HEK293T (cell line): ENCODE measurements around the gene ELF1.

ENCODE experiments used
- FOXA1 ChIP-seq: fragments of 450-650 bp; IDR thresholded peaks from 2 replicates; pipeline ENCODE4 v1.6.1; 2016; ENCODE audit warnings: mild to moderate bottlenecking
- FOXM1 ChIP-seq: fragments of 450-650 bp; IDR thresholded peaks from 2 replicates; pipeline ENCODE4 v1.6.1; 2017; ENCODE audit warnings: mild to moderate bottlenecking, borderline replicate concordance
- SUZ12 ChIP-seq: fragments of 450-650 bp; IDR thresholded peaks from 2 replicates; pipeline ENCODE4 v1.6.1; 2016; ENCODE audit warnings: mild to moderate bottlenecking

GRCh38 chr13:40958655-40959054, 60.5 kb downstream of the ELF1 start:
- no peak for TF ChIP-seq FOXA1
- TF ChIP-seq FOXM1: no peak
- TF ChIP-seq SUZ12: no peak
